ENCODE data around the gene RTP2.

RTP2 gene

GRCh38 chr3:187665764-187666402 lies 36.5 kb downstream of the RTP2 start:
- no peak for DNase-seq

- DNase-seq: no peak
Measured at GRCh38 chr3:187665010-187665409, 37.3 kb downstream of the RTP2 start.

- DNase-seq: no peak
Measured at GRCh38 chr3:187662848-187663409, 39.4 kb downstream of the RTP2 start.

GRCh38 chr3:187661267-187661666 lies 41.1 kb downstream of the RTP2 start:
- DNase-seq: no peak

- DNase-seq: no peak
Measured at GRCh38 chr3:187651282-187651681, 51.1 kb downstream of the RTP2 start.
